Smooth muscle cell (in vitro differentiated cells): ENCODE results near the gene SIPA1L2. TPM values are rescaled to one million over a fixed set of nuclear protein-coding genes. Genes with fewer than 3 reads are reported as not detected.

Source experiments
- polyA plus RNA-seq: library from polyadenylated mRNA; unstranded; fragments of >200 nt; fragmentation: Nextera tagmentation; extraction: Ambion mirVana; gene quantifications from 2 replicates; pipeline ENCODE4 v1.2.1, GENCODE V29; 2016
- total RNA-seq: library from RNA; depleted of rRNA; stranded (reverse); fragments of >200 nt; gene quantifications from 2 replicates; pipeline ENCODE4 v1.2.3, GENCODE V29; 2014

The SIPA1L2 gene
- total and polyA plus RNA-seq, 2 experiments from 2014 or later: 18.9 to 37.0 TPM

Other genes starting within 250 kb of the SIPA1L2 start
- gene MAP10, start 175.3 kb upstream of the SIPA1L2 start, total RNA-seq: 5.6 and 6.7 TPM in 2 replicates
- 1.5 and 2.6 TPM in 2 replicates for gene MAP10, start 175.3 kb upstream of the SIPA1L2 start, polyA plus RNA-seq